Right lobe of liver (tissue), 4 donors: ENCODE results near the gene RERE.

Experiments used
- POLR2A ChIP-seq: fragments of 450-650 bp; IDR thresholded peaks from one replicate; pipeline ENCODE4 v1.6.1; 2017; ENCODE audit warnings: antibody characterized with exemption, mild to moderate bottlenecking
- TF ChIP-seq, protein P1 (sequence below), 4 donors: fragments of 200-600 bp in 3 of 4; fragments of 450-650 bp in 1 of 4; IDR thresholded peaks; one replicate each; pipeline versions ENCODE4 v1.5.1 to v1.8.0; 2016 to 2022; ENCODE audit warnings: antibody characterized with exemption in 4 of 4, mild to moderate bottlenecking in 2 of 4
- donor health status: DM: no; HTN: no; CAD: no.
- donor health status: DM: no; HTN: no; CAD: no.
- donor health status: DM: no; HTN: yes; CAD: no.

DNA sequence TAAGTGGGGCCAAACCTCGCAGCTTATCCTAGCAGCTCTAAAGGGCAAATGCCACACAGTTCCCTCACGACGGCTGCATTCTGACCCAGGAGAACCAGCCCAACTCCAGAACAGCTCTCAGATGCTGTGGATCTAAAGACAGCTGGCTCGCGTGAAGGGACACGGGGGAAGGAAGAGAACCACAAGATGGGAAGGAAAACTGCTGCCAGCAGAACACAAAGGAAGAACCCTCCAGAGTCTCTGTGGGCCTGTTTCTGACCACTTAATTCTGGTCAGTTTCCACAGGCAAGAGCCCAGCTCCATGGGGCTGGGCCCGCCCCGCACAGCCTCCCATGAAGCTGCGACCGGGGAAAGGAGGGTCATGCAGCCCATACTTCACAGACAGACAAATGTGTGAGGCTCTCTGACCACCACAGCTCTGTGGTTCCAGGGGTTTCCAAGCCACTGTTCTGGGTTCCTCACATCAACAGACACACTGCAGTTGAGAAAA lies 438.4 kb downstream of the RERE start:
- TF ChIP-seq, protein P1, sequence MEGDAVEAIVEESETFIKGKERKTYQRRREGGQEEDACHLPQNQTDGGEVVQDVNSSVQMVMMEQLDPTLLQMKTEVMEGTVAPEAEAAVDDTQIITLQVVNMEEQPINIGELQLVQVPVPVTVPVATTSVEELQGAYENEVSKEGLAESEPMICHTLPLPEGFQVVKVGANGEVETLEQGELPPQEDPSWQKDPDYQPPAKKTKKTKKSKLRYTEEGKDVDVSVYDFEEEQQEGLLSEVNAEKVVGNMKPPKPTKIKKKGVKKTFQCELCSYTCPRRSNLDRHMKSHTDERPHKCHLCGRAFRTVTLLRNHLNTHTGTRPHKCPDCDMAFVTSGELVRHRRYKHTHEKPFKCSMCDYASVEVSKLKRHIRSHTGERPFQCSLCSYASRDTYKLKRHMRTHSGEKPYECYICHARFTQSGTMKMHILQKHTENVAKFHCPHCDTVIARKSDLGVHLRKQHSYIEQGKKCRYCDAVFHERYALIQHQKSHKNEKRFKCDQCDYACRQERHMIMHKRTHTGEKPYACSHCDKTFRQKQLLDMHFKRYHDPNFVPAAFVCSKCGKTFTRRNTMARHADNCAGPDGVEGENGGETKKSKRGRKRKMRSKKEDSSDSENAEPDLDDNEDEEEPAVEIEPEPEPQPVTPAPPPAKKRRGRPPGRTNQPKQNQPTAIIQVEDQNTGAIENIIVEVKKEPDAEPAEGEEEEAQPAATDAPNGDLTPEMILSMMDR (IDR thresholded peaks at IDR 0.05), result no peak
- TF ChIP-seq POLR2A, result no peak
